Neural progenitor cell (in vitro differentiated cells): ENCODE data around the gene HP.

ENCODE experiments used
- EZH2phosphoT487 ChIP-seq: fragments of 200-600 bp; sonication (generic); IDR thresholded peaks from 2 replicates; pipeline ENCODE4 v1.6.1; 2017; ENCODE audit warnings: antibody characterized with exemption
- TF ChIP-seq, protein P1 (sequence below): fragments of 200-600 bp; sonication (generic); IDR thresholded peaks from 2 replicates; pipeline ENCODE4 v1.5.1; 2017; ENCODE audit warnings: antibody characterized with exemption, mild to moderate bottlenecking

DNA sequence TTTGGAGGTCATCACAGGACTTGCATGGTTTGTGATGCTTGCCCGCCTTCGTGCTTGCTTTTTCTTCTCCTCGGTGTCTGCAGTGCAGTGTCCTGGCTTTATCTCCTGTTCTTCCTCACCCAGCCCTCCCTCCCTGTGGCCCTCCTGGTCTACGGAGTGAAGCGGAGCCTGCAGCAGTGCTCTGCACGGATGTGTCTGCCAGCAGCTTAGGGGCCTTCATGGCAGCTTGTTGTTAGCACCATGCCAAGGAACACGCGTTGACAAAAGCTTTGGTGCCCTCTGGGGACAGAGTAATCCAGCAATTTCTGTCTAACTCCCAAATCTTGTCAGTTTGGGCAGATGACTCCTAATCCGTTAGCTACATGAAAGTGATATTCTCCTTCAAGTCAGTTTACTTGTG lies 35.8 kb upstream of the HP start:
- TF ChIP-seq, protein P1, sequence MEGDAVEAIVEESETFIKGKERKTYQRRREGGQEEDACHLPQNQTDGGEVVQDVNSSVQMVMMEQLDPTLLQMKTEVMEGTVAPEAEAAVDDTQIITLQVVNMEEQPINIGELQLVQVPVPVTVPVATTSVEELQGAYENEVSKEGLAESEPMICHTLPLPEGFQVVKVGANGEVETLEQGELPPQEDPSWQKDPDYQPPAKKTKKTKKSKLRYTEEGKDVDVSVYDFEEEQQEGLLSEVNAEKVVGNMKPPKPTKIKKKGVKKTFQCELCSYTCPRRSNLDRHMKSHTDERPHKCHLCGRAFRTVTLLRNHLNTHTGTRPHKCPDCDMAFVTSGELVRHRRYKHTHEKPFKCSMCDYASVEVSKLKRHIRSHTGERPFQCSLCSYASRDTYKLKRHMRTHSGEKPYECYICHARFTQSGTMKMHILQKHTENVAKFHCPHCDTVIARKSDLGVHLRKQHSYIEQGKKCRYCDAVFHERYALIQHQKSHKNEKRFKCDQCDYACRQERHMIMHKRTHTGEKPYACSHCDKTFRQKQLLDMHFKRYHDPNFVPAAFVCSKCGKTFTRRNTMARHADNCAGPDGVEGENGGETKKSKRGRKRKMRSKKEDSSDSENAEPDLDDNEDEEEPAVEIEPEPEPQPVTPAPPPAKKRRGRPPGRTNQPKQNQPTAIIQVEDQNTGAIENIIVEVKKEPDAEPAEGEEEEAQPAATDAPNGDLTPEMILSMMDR: no peak
- TF ChIP-seq EZH2phosphoT487: no peak
